Measurements from ENCODE around the gene ME1. TPM values are rescaled to one million over a fixed set of nuclear protein-coding genes. Genes with fewer than 3 reads are reported as not detected.

The ME1 gene
- total and polyA plus RNA-seq, 2 of the 13 experiments (the other 11 are each of a cell fraction or from before 2014, with no cell fraction given): not detected

DNA sequence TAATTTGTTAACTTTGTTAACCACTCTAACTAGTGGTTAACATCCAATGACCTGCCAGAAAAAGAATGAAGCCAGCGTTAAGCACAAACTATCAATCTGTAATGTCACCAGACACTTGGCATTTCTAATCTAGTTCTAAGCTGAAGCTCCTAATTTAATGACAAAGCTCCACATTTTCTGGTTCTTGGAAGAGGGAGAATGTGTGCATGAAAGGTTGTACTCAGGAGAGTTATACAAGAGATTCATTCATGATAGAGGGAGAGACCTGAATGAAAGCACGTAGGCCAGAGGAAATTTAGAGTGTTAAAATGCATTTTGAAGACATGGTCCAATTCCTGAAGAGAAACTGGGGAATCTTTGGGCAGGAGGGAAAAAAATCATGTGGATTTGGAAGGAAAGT lies 8.3 kb upstream of the ME1 start (continued):
- TF ChIP-seq, protein P1, sequence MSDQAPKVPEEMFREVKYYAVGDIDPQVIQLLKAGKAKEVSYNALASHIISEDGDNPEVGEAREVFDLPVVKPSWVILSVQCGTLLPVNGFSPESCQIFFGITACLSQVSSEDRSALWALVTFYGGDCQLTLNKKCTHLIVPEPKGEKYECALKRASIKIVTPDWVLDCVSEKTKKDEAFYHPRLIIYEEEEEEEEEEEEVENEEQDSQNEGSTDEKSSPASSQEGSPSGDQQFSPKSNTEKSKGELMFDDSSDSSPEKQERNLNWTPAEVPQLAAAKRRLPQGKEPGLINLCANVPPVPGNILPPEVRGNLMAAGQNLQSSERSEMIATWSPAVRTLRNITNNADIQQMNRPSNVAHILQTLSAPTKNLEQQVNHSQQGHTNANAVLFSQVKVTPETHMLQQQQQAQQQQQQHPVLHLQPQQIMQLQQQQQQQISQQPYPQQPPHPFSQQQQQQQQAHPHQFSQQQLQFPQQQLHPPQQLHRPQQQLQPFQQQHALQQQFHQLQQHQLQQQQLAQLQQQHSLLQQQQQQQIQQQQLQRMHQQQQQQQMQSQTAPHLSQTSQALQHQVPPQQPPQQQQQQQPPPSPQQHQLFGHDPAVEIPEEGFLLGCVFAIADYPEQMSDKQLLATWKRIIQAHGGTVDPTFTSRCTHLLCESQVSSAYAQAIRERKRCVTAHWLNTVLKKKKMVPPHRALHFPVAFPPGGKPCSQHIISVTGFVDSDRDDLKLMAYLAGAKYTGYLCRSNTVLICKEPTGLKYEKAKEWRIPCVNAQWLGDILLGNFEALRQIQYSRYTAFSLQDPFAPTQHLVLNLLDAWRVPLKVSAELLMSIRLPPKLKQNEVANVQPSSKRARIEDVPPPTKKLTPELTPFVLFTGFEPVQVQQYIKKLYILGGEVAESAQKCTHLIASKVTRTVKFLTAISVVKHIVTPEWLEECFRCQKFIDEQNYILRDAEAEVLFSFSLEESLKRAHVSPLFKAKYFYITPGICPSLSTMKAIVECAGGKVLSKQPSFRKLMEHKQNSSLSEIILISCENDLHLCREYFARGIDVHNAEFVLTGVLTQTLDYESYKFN (CRISPR knock-in tag; conservative IDR thresholded peaks at IDR 0.05): no peak
- TF ChIP-seq, protein P2, sequence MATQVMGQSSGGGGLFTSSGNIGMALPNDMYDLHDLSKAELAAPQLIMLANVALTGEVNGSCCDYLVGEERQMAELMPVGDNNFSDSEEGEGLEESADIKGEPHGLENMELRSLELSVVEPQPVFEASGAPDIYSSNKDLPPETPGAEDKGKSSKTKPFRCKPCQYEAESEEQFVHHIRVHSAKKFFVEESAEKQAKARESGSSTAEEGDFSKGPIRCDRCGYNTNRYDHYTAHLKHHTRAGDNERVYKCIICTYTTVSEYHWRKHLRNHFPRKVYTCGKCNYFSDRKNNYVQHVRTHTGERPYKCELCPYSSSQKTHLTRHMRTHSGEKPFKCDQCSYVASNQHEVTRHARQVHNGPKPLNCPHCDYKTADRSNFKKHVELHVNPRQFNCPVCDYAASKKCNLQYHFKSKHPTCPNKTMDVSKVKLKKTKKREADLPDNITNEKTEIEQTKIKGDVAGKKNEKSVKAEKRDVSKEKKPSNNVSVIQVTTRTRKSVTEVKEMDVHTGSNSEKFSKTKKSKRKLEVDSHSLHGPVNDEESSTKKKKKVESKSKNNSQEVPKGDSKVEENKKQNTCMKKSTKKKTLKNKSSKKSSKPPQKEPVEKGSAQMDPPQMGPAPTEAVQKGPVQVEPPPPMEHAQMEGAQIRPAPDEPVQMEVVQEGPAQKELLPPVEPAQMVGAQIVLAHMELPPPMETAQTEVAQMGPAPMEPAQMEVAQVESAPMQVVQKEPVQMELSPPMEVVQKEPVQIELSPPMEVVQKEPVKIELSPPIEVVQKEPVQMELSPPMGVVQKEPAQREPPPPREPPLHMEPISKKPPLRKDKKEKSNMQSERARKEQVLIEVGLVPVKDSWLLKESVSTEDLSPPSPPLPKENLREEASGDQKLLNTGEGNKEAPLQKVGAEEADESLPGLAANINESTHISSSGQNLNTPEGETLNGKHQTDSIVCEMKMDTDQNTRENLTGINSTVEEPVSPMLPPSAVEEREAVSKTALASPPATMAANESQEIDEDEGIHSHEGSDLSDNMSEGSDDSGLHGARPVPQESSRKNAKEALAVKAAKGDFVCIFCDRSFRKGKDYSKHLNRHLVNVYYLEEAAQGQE (IDR thresholded peaks at IDR 0.05; ENCODE audit: borderline replicate concordance in 1 of 2, low read depth in 1 of 2, low read length in 2 of 2): no peak
- TF ChIP-seq HOXD1 (CRISPR knock-in tag; IDR thresholded peaks at IDR 0.05) (no peak), TARDBP (CRISPR knock-in tag; IDR thresholded peaks at IDR 0.05) (no peak), KLF12 (CRISPR knock-in tag; IDR thresholded peaks at IDR 0.05; ENCODE audit: borderline replicate concordance) (no peak)

DNA sequence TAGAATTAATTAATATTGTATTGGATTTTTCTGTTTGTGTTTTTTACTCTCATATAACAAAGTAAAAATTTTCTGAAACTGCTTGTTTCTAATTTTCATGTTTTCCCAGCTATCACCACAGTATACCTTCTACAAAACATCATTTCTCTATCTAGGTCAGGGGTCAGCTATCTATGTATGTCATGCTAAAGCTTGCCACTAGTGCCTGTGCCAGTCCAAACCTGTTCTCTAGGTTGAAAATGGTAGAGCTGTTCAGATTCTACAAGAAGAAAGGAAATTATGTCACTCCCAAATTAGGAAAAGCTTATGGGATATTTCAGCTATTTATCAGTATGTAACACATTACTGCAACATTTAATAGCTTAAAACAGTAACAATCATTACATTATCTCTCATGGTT lies 5.8 kb upstream of the ME1 start:
- H3K27ac ChIP-seq (ENCODE audit: extremely low read length, insufficient read depth, low read length): no peak overlapping the region
- no peak overlapping the region for H3K4me2 ChIP-seq (ENCODE audit: low read depth, low read length)
- DNase-seq (ENCODE audit: low spot score): no peak
- no peaks in the 10 kb centered on the region for H3K4me1 ChIP-seq (ENCODE audit: insufficient read depth, low read length)
- H2AFZ ChIP-seq (ENCODE audit: low read length): no peak overlapping the region
- CTCF ChIA-PET (ENCODE audit: low intra/inter-chr PET ratio, low total read pairs): no interaction called here
- POLR2A ChIA-PET: no interaction called here
- intact Hi-C loops (cut with micrococcal nuclease; ENCODE audit: unreplicated experiment) (no loop called here), in situ Hi-C loops (cut with HindIII; ENCODE audit: extremely low pct_ligation_motif_present, low pct_unique_long_range_greater_than_20kb) (no loop called here)
- no peaks in the 10 kb centered on the region for H3K36me3 ChIP-seq (replicated peaks in 1 of 2; ENCODE audit: control insufficient read depth in 1 of 2, insufficient read depth in 2 of 2, low read length in 2 of 2)
- no peaks in the 10 kb centered on the region for H3K27me3 ChIP-seq (ENCODE audit: control insufficient read depth in 1 of 2, insufficient read depth in 2 of 2, low read length in 2 of 2)
- BruUV-seq (replicated peaks): no TSS peak
- no peaks in the 10 kb centered on the region for H3K9me3 ChIP-seq (ENCODE audit: low read length)
- no peaks in the 10 kb centered on the region for H3K79me2 ChIP-seq (ENCODE audit: insufficient read depth, low read length)
- ATAC-seq: no peak
- H3K9ac ChIP-seq (ENCODE audit: insufficient read depth, low read depth, low read length): no peak overlapping the region
- no peak for FAIRE-seq
- no peak overlapping the region for H3K4me3 ChIP-seq (replicated peaks in 1 of 3; ENCODE audit: insufficient read depth in 1 of 3, low read depth in 2 of 3, low read length in 3 of 3)
- H4K20me1 ChIP-seq (ENCODE audit: insufficient read depth, low read length): no peaks in the 10 kb centered on the region
- no peak for TF ChIP-seq PHF20 (CRISPR knock-in tag; IDR thresholded peaks at IDR 0.05)
- TF ChIP-seq, protein P3, sequence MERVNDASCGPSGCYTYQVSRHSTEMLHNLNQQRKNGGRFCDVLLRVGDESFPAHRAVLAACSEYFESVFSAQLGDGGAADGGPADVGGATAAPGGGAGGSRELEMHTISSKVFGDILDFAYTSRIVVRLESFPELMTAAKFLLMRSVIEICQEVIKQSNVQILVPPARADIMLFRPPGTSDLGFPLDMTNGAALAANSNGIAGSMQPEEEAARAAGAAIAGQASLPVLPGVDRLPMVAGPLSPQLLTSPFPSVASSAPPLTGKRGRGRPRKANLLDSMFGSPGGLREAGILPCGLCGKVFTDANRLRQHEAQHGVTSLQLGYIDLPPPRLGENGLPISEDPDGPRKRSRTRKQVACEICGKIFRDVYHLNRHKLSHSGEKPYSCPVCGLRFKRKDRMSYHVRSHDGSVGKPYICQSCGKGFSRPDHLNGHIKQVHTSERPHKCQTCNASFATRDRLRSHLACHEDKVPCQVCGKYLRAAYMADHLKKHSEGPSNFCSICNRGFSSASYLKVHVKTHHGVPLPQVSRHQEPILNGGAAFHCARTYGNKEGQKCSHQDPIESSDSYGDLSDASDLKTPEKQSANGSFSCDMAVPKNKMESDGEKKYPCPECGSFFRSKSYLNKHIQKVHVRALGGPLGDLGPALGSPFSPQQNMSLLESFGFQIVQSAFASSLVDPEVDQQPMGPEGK (CRISPR knock-in tag; IDR thresholded peaks at IDR 0.05): no peak
- TF ChIP-seq SOX13 (IDR thresholded peaks at IDR 0.05): no peak
- TF ChIP-seq SOX13 (CRISPR knock-in tag; conservative IDR thresholded peaks at IDR 0.05 in 1 of 2, IDR thresholded peaks at IDR 0.05 in 1 of 2): no peak
- no peak for TF ChIP-seq SIN3B (IDR thresholded peaks at IDR 0.05; ENCODE audit: low read length)
- TF ChIP-seq, protein P4, sequence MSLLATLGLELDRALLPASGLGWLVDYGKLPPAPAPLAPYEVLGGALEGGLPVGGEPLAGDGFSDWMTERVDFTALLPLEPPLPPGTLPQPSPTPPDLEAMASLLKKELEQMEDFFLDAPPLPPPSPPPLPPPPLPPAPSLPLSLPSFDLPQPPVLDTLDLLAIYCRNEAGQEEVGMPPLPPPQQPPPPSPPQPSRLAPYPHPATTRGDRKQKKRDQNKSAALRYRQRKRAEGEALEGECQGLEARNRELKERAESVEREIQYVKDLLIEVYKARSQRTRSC (CRISPR knock-in tag; IDR thresholded peaks at IDR 0.05; ENCODE audit: low read depth): no peak
- no peak for TF ChIP-seq ZNF703 (CRISPR knock-in tag; IDR thresholded peaks at IDR 0.05; ENCODE audit: borderline replicate concordance)
- TF ChIP-seq ZNF282 (IDR thresholded peaks at IDR 0.05; ENCODE audit: partially characterized antibody): no peak
